HFF-Myc (cell line): Measurements from ENCODE around the gene PPP1R14B.

ENCODE experiments used
- DNase-seq: peaks from one replicate; pipeline ENCODE4 v3.0.0-alpha.2; 2011; ENCODE audit warnings: low read depth; ENCODE audit errors: extremely low read depth
- H3K4me3 ChIP-seq: replicated peaks from 2 replicates; pipeline ENCODE4 v1.5.1; 2011; ENCODE audit warnings: low read depth, mild to moderate bottlenecking, control low read depth, low read length
- CTCF ChIP-seq: IDR thresholded peaks from 2 replicates; pipeline ENCODE4 v1.5.1; 2012; ENCODE audit warnings: mild to moderate bottlenecking, low read depth, low read length, control low read depth; ENCODE audit errors: missing control alignments

The PPP1R14B gene

GRCh38 chr11:64223001-64223651, 23.6 kb downstream of the PPP1R14B start:
- no peak for DNase-seq
- H3K4me3 ChIP-seq = no peak overlapping the region
- no peak for TF ChIP-seq CTCF

GRCh38 chr11:64222651-64223000, 24.1 kb downstream of the PPP1R14B start:
- no peak for DNase-seq
- no peak overlapping the region for H3K4me3 ChIP-seq
- no peak for TF ChIP-seq CTCF

GRCh38 chr11:64220798-64221197, 25.9 kb downstream of the PPP1R14B start:
- DNase-seq = no peak
- TF ChIP-seq CTCF = no peak
- no peak overlapping the region for H3K4me3 ChIP-seq

GRCh38 chr11:64220271-64220670, 26.5 kb downstream of the PPP1R14B start:
- TF ChIP-seq CTCF = no peak
- no peak overlapping the region for H3K4me3 ChIP-seq
- DNase-seq = no peak

GRCh38 chr11:64219755-64220154, 27.0 kb downstream of the PPP1R14B start:
- TF ChIP-seq CTCF = no peak
- H3K4me3 ChIP-seq = no peak overlapping the region
- DNase-seq = no peak

GRCh38 chr11:64219354-64219684, 27.4 kb downstream of the PPP1R14B start:
- DNase-seq = no peak
- no peak for TF ChIP-seq CTCF
- H3K4me3 ChIP-seq = no peak overlapping the region
